Measurements from ENCODE around the gene CYP4Z1. TPM values are rescaled to one million over a fixed set of nuclear protein-coding genes. Genes with fewer than 3 reads are reported as not detected.

CYP4Z1 gene, protein sequence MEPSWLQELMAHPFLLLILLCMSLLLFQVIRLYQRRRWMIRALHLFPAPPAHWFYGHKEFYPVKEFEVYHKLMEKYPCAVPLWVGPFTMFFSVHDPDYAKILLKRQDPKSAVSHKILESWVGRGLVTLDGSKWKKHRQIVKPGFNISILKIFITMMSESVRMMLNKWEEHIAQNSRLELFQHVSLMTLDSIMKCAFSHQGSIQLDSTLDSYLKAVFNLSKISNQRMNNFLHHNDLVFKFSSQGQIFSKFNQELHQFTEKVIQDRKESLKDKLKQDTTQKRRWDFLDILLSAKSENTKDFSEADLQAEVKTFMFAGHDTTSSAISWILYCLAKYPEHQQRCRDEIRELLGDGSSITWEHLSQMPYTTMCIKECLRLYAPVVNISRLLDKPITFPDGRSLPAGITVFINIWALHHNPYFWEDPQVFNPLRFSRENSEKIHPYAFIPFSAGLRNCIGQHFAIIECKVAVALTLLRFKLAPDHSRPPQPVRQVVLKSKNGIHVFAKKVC
- not detected in 2 replicates for total RNA-seq

GRCh38 chr1:47067097-47067594 is at the start of gene CYP4Z1:
Gene CYP4Z1, plus strand, starts transcription at chr1:47067231. Its CDS starts 260 bp downstream, at chr1:47067491.

DNA sequence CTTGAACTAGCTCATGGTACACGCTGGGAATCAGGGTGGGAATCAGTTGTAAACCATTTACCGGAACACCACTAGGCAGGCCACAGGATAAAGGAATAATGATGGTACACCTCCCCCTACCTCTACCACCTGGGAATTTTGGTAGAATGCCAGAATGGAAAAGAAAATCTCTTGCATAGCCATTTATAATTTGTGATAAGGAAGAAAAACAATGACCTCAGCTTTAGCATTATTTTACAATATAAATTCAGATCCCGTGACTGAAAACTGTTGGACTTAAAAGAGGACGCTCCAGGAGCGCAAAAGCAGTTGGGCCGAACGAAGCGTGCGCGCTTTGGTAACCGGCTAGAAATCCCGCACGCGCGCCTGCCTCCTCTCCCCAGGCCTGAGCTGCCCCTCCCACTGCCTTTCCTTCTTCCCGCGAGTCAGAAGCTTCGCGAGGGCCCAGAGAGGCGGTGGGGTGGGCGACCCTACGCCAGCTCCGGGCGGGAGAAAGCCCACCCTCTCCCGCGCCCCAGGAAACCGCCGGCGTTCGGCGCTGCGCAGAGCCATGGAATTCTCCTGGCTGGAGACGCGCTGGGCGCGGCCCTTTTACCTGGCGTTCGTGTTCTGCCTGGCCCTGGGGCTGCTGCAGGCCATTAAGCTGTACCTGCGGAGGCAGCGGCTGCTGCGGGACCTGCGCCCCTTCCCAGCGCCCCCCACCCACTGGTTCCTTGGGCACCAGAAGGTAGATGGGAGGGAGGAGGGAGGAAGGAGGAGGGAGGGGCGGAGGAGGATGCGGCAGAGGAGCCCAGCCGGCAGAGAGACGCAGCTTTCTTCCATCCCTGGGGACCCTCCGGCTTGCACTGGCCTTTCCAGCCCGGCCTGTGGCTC is 43.5 kb upstream of the CYP4Z1 start, which contains the start of gene CYP4X1:
Gene CYP4X1 (plus strand): TSS at position 402 of the 873 bp plus-strand sequence. CDS start 149 bp downstream, at position 551.

GRCh38 chr1:47137198-47137597 is 70.2 kb downstream of the CYP4Z1 start, which contains the start of gene CYP4A22:
Gene CYP4A22, plus strand, starts transcription at chr1:47137441. Its CDS starts 45 bp downstream, at chr1:47137486.

Other genes with a start within 250 kb of the CYP4Z1 start
- not detected in 2 replicates for gene CYP4A11, start 125.8 kb upstream of the CYP4Z1 start, total RNA-seq
- 0.51 and 0.56 TPM in 2 replicates for gene CYP4X1, start 43.6 kb upstream of the CYP4Z1 start, total RNA-seq
- gene CYP4A22, start 70.2 kb downstream of the CYP4Z1 start, total RNA-seq = not detected in 2 replicates
- 2.5 TPM in 1 of 2 replicates, not detected in the other for gene PDZK1IP1, start 122.8 kb downstream of the CYP4Z1 start, total RNA-seq
- not detected in 2 replicates for gene TAL1, start 165.0 kb downstream of the CYP4Z1 start, total RNA-seq
- 5.4 and 8.7 TPM in 2 replicates for gene STIL, start 246.9 kb downstream of the CYP4Z1 start, total RNA-seq

All from airway epithelial cell (primary cell).